Stimulated activated naive CD4-positive, alpha-beta T cell (primary cell): ENCODE data around the gene C14orf93.

Experiments used
- DNase-seq, 6 experiments: peaks; one replicate each; lab custom pipeline; 2025; lab: John Stamatoyannopoulos, UW

Gene C14orf93

DNA sequence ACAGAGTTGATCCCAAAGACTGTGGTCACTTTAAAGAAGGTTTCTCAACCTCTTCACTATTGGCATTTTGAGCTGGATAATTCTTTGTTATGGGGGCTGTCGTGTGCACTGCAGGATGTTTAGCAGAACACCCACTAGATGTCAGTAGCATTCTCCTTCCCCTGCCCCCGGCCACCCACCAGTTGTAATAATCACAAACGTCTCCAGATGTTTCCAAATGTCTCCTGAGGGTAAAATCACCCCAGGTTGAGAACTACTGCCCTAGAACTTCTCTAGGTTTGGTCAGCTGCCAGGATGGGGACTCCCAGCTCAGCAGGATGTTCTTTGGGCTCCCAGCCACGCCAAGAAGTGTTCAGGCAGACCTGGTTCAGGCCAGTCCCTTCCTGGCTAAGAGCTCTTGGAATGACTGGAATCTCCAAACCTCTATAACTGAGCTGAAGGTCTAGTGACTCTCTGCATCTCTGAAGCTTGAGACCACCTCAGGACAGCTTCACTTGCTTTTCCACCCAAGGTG, 15.1 kb downstream of the C14orf93 start:
- DNase-seq: peak in 5 of 6 experiments; percentile 20 to 52 (median 29)

GRCh38 chr14:22993517-22993916, 16.4 kb downstream of the C14orf93 start:
- DNase-seq: no peak

DNA sequence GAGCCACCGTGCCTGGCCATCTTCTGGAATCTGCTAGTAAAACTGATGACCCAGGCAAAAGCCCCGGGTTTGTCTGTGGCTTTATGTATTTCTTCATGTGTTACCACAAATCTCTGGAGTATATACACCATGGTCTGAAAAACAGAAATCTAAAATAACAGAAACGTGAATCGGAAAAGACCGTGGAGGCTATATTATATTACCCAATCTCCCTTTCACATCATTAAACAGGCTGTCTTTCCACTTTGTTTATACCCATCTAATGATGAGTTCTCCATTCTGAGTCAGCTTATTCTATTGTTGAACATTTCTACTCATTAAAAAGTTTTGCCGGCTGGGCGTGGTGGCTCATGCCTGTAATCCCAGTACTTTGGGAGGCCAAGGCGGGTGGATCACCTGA, 18.1 kb downstream of the C14orf93 start:
- no peak for DNase-seq

DNA sequence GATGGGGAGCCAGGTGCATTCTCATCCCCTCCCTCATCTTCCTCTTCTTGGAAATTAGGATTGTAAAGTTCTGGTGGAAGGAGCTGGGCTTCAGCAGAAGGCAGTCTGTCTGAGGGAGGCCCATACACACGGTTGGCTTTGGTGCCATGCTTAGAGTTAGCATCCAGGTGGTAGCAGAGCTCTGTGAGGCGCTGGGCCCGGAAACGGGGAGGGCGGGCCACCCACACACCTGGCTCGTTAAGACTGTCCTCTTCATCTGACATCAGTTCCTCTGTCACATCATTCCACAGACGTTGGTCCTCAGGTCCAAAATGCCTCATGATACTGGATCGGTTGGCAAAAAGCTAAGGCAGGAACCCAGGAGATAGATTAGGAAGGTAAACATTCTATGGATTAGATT, 22.7 kb downstream of the C14orf93 start:
- DNase-seq: no peak

GRCh38 chr14:22986508-22987054, 23.4 kb downstream of the C14orf93 start:
- peak; percentile 63 to 88 (median 83) for DNase-seq

DNA sequence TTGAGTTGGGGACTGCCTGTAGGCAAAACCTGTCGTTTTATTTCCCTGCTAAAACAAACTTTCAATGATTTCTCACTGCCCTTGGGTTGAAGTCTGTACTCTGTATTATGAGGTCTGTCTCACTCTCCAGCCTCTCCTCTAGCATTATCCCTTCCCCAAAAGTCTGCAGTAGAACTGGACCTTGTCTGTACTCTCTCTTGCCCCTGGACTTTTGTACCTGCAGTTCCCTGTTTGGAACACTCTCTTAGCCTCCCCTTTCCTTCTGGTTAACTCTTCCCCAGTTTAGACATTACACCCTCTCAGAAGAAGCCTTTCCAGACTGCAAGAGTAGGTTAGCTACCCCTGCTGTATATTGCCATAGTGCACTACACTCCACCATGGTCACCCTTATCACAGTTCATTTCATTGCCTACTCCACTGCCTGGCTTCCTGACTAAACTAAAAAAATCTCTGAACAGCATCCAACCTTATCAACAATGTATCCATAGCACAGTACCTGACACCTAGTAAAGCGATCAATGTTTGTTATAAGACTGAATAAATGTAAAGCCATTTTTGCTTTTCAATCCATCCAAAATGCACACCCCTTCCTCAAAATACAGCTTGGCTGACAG, 23.9 kb downstream of the C14orf93 start:
- DNase-seq: no peak

DNA sequence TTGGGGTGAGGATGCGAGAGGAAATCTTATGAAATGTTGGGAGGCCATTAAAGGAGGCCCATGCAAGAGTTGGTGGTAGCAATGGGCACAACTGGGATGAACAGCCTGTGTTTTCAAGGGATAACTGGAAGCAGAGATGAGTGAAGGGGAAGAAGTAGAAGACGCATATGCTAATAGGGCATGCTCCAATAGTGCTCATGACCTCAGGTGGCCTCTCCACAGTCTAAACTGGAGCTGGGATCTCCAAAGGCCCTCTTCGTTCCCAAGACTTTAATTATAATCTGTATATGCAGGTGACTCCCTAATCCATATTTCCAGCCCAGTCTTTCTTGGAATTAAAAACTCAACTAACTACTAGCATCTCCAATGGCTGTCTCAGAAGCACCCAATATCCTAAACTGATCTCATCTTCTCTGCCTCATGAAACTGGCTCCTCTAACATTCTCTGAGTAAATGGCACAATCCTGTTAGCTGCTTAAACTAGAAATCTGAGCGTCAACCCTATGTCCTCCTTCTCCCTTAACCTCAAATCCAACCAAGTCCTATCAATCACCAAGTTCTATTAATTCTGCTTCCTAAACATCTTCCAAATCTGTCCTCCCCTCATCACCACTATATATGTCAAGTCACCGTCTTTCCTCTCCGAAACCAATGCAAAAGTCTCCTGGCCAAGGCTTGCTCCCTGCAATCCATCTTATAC, 24.8 kb downstream of the C14orf93 start:
- no peak for DNase-seq

- DNase-seq: peak; percentile 40 to 74 (median 61)
These were observed 27.3 kb downstream of the C14orf93 start, which contains the start of gene AJUBA for GRCh38 chr14:22982477-22983245. TSS of gene AJUBA (minus strand) at chr14:22982551. CDS start at chr14:22982266, 285 bp downstream.

DNA sequence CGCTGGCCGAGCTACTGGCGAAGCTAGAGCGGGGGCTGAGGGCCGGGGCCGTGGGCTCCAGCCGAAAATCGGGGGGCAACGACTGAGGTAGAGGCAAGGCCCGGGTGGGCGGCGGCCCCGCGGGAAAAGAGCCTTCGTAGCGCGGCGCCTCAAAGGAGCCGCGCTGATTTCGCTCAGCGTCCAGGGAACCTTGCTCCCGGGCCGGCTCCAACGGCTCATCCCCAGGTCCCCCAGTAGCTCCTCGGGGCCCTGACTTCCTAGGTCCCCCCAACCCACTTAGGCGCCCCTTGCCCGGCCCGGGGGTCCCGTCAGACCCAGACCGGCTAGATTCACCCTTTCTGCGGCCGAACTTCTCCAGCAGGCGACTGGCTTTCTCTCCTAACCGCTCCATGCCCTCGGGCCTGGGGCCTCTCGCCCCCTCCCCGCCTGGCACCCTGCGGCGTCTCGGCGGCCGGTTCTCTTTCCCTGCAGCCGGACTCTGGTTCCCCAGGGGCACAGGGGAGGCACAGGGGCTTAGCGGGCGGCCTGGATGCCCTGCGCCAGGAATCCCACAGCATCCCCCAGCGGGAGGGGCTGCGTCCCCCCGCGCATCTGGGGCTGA, 28.0 kb downstream of the C14orf93 start:
- DNase-seq: peak in 2 of 6 experiments; percentile 26 to 36

DNA sequence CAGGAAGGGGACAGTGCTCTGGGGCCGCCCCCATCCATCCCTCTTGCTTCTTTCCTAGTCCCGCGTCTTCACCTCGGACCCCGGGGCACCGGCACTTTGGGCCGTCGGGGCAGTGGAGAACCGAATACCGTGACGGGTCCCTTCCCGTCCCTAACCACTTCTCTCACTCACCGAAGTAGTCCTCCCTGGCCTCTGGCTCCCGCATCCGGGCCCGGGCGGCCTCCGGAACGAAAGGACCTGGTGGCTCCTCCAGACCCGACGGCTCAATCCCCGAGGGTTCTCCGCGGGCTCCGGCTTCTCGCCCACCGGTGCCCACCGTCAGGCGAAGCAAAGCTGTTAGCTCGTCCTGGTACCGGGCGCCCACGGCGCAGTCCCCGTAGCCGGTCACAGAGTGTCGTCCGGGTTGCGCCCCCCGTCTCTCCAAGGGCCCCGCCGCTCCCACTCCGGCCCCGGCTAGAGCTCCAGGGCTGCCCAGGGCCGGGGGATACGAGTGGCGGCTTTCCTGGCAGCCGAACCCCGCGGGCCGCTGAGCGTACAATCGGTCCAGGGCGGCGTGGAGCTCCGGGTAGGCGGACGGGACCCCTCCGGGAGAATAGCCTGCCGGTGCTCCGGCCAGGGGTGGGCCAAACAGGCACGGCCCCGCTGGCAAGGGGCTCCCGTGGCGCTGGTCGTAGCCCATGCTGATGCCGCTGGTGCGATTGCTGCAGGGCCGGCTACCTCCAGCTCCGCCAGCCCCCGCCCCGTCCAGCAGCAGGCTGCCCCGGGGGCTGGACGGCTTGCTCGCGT, 28.7 kb downstream of the C14orf93 start:
- peak in 4 of 6 experiments; percentile 35 to 54 (median 43) for DNase-seq

DNA sequence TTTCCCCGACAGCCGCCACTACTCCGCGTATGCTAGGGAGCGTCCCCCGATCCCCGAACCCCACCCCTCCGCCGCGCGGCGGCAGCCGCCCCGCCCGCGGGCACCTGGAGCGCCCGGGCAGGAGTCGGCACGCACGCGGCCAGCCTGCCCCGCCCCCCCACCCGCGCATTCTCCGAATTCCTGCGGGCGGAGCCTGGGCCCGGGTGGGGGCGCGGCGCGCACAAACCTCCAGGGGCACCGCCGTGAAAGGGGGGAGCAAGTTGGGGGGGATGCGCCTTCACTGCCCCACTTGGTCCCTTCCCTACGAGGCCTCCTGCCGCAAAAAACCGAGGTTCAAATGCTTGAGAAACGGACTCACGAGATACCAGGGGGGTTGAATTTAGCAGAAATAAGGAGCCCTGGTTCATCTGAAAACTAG, 29.3 kb downstream of the C14orf93 start:
- peak in 5 of 6 experiments; percentile 15 to 54 (median 36) for DNase-seq

- no peak for DNase-seq
These were observed 30.1 kb downstream of the C14orf93 start for GRCh38 chr14:22979748-22980392.

GRCh38 chr14:22978981-22979671, 30.8 kb downstream of the C14orf93 start:
- DNase-seq: no peak

DNA sequence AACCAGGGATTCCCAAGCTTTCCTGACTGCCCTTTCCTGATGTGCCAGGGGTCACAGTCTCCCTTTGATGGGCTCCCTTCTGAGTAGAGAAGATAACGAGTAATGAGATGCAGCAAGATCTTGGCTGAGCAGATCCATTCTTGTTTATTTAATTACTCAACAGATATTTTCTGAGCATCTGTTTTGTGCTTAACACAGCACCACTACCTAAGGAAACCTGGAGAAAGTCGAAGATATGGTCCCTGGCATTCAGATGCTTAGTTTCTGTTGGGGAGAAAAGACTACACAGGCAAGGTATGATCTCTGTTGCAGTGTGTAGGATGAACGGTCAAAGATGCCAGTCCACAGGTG, 31.5 kb downstream of the C14orf93 start:
- DNase-seq: no peak

- no peak for DNase-seq
These were observed 32.1 kb downstream of the C14orf93 start for GRCh38 chr14:22977684-22978486.

- no peak for DNase-seq
These were observed 32.6 kb downstream of the C14orf93 start for GRCh38 chr14:22977434-22977683.

DNA sequence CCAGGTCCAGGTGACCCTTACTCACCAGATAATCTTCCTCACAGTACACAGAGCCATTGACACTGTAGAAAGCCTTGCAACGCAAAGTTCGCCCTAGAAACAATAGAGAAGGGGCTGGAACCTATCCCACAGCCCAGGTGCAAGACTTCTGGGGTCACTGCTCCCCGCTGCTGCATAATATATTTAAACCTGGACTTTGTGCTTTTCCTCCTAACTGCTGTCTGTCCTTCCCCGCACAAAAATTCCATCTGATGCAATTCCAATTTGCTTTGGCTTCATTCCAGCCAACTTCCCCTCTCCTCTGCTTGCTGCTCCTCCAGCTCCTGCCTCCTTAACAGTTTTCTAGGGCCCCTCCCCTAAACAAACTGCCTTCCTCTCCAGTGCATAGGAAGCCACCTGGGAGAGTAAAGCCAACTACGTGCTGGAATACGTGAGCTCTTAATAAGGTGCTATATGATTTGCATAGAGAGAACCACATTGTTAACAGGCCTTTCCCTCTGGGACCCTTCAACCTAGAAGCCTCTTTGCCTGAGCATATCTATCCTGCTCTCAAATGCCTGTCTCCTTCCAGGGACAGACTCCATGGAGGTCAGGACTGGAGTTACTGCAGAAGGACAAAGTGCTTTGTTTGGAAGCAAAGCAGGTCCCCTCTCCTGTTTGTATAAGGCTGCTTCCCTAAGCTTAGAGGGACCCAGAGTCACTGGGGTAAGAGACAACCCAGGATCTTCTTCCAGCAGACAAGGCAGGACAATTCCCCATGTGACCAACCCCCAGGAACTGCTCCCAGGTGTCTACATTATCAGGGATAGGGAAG, 33.1 kb downstream of the C14orf93 start:
- no peak for DNase-seq

- no peak for DNase-seq
These were observed 35.2 kb downstream of the C14orf93 start for GRCh38 chr14:22974530-22975313.
